GM12872 (cell line): ENCODE results near the gene OSBPL7.

Experiments
- CTCF ChIP-seq: IDR thresholded peaks from 3 replicates; pipeline ENCODE4 v1.5.1; 2011; ENCODE audit warnings: low read depth, mild to moderate bottlenecking, low read length, moderate library complexity; ENCODE audit not compliant: insufficient read depth

OSBPL7 gene

DNA sequence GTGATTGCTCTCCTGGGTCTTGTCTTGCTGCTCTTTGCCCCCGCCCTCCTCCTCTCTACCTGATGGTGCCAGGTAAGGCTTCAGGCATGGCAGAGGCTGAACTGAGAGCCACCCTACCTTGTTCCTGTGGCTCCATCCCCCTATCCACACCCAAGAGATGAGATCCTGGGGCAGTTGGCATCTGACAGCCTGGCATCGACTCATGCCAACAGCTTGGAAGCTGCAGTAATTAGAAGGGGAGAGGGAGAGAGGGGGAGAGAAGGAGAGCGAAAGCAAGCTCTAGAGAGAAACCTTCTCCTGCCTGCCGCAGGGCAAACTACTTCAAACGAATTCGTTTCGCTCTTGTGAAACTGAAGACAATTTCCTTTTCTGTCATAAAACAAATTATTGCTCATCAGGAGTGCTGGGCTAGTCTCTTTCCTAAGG is 43.2 kb upstream of the OSBPL7 start:
- TF ChIP-seq CTCF = no peak

GRCh38 chr17:47862621-47863440 is 41.2 kb upstream of the OSBPL7 start:
- no peak for TF ChIP-seq CTCF

- TF ChIP-seq CTCF = no peak
These were observed 38.8 kb upstream of the OSBPL7 start for GRCh38 chr17:47860386-47860785.

GRCh38 chr17:47857551-47858455 is 36.2 kb upstream of the OSBPL7 start:
- TF ChIP-seq CTCF = no peak

GRCh38 chr17:47856830-47857229 is 35.2 kb upstream of the OSBPL7 start:
- no peak for TF ChIP-seq CTCF

DNA sequence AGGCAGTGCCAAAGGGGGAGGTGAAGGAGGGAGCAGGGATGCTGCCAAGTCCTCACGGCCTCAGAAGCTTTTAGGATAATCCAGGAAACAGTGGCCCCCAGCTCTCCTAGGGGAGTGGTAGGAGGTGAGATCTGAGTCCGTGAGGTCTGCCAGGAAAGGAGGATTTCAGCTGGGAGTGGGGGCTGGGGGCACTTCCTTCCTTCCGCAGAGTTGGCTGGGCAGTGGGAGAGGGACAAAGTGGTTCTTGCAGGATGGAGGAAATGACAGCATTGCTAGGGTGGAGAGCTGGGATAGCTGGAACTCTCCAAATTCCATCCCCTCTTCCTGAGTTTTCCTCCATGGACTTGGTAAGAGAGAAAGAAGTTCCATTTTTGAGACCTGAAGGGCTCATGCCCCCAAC is 34.1 kb upstream of the OSBPL7 start:
- no peak for TF ChIP-seq CTCF

DNA sequence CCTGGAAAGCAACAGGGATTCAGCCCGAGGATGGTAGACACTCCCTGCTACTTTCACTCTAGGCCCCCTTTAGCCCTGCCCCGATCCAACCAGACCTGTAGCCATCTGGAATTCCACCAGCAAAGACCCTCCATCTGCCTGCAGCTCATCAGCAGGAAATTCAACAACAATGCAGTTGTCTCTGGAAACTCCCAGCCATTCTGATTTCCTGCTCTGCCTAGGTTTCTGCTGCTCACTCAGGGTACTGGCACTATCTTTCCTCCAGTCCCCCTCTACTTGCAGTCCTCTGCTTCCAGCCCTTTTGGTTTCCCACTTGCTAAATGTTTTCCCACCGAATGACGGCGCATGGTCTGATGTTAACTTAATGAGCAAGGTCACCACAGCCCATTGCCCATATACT is 32.0 kb upstream of the OSBPL7 start:
- TF ChIP-seq CTCF = no peak
